ENCODE data around the gene CRBN. TPM values are rescaled to one million over a fixed set of nuclear protein-coding genes. Genes with fewer than 3 reads are reported as not detected.

CRBN gene
- total RNA-seq, 1 experiment from 2014 or later, result 42.1 TPM

- Histone ChIP-seq H3K4me3 (ENCODE audit: low read depth, low read length) (no peak overlapping the region), H3K4me1 (no peaks in the 10 kb centered on the region), H3K36me3 (ENCODE audit: control insufficient read depth, insufficient read depth, low read length) (no peaks in the 10 kb centered on the region), H3K27me3 (replicated peaks; ENCODE audit: control insufficient read depth, insufficient read depth, low read length) (no peaks in the 10 kb centered on the region), H3K9me3 (peaks cover 2% of the 10 kb centered on the region; the same call in 1 of the 2 replicates)
- no peaks in the 10 kb centered on the region for H3K27me3 Mint-ChIP-seq (ENCODE audit: insufficient read depth, unreplicated experiment)
- no peak for TF ChIP-seq CTCF (IDR thresholded peaks at IDR 0.05; ENCODE audit: insufficient read depth in 1 of 2, low read depth in 1 of 2, low read length in 1 of 2, severe bottlenecking in 1 of 2, unreplicated experiment in 1 of 2)
- H3K27ac Mint-ChIP-seq (ENCODE audit: unreplicated experiment), result no peak overlapping the region
- H3K36me3 Mint-ChIP-seq (ENCODE audit: insufficient read depth, unreplicated experiment), result no peaks in the 10 kb centered on the region
- no peak overlapping the region for H3K4me3 Mint-ChIP-seq (ENCODE audit: unreplicated experiment)
- no peaks in the 10 kb centered on the region for H3K9me3 Mint-ChIP-seq (ENCODE audit: unreplicated experiment)
- H3K4me1 Mint-ChIP-seq (ENCODE audit: low read depth, unreplicated experiment), result peaks cover 7% of the 10 kb centered on the region
- intact Hi-C loops (cut with micrococcal nuclease; ENCODE audit: unreplicated experiment), result no loop called here
- DNase-seq, result no peak
- ChIA-PET CTCF (no interaction called here), POLR2A (no interaction called here)
- BruUV-seq (replicated peaks), result no TSS peak
Observed at GRCh38 chr3:3189102-3189727, 9.7 kb upstream of the CRBN start.

GRCh38 chr3:3184876-3185275, 5.4 kb upstream of the CRBN start:
- DNase-seq, result no peak
- Mint-ChIP-seq H3K27ac (ENCODE audit: unreplicated experiment) (no peak overlapping the region), H3K9me3 (ENCODE audit: unreplicated experiment) (no peaks in the 10 kb centered on the region), H3K36me3 (ENCODE audit: insufficient read depth, unreplicated experiment) (no peaks in the 10 kb centered on the region), H3K4me3 (ENCODE audit: unreplicated experiment) (no peak overlapping the region), H3K4me1 (ENCODE audit: low read depth, unreplicated experiment) (peaks cover 7% of the 10 kb centered on the region), H3K27me3 (ENCODE audit: insufficient read depth, unreplicated experiment) (peaks cover 4% of the 10 kb centered on the region)
- Histone ChIP-seq H3K4me1 (no peaks in the 10 kb centered on the region), H3K27me3 (replicated peaks; ENCODE audit: control insufficient read depth, insufficient read depth, low read length) (no peaks in the 10 kb centered on the region; the same call in 1 of the 2 replicates), H3K36me3 (ENCODE audit: control insufficient read depth, insufficient read depth, low read length) (no peaks in the 10 kb centered on the region), H3K4me3 (ENCODE audit: low read depth, low read length) (no peak overlapping the region), H3K9me3 (peaks cover 2% of the 10 kb centered on the region; the same call in 1 of the 2 replicates)
- no peak for TF ChIP-seq CTCF (IDR thresholded peaks at IDR 0.05; ENCODE audit: insufficient read depth in 1 of 2, low read depth in 1 of 2, low read length in 1 of 2, severe bottlenecking in 1 of 2, unreplicated experiment in 1 of 2)
- BruUV-seq (replicated peaks), result no TSS peak
- ChIA-PET CTCF (no interaction called here), POLR2A (no interaction called here)
- intact Hi-C loops (cut with micrococcal nuclease; ENCODE audit: unreplicated experiment), result no loop called here

GRCh38 chr3:3180456-3180855, 965 bp upstream of the CRBN start:
- Mint-ChIP-seq H3K4me3 (ENCODE audit: unreplicated experiment) (no peak overlapping the region), H3K27me3 (ENCODE audit: insufficient read depth, unreplicated experiment) (peaks cover 4% of the 10 kb centered on the region), H3K4me1 (ENCODE audit: low read depth, unreplicated experiment) (peaks cover 13% of the 10 kb centered on the region), H3K9me3 (ENCODE audit: unreplicated experiment) (no peaks in the 10 kb centered on the region), H3K27ac (ENCODE audit: unreplicated experiment) (no peak overlapping the region), H3K36me3 (ENCODE audit: insufficient read depth, unreplicated experiment) (no peaks in the 10 kb centered on the region)
- no TSS peak for BruUV-seq (replicated peaks)
- Histone ChIP-seq H3K27me3 (replicated peaks; ENCODE audit: control insufficient read depth, insufficient read depth, low read length) (no peaks in the 10 kb centered on the region; the same call in 1 of the 2 replicates), H3K4me3 (ENCODE audit: low read depth, low read length) (no peak overlapping the region), H3K36me3 (ENCODE audit: control insufficient read depth, insufficient read depth, low read length) (no peaks in the 10 kb centered on the region), H3K4me1 (peaks cover 9% of the 10 kb centered on the region), H3K9me3 (no peaks in the 10 kb centered on the region)
- intact Hi-C loops (cut with micrococcal nuclease; ENCODE audit: unreplicated experiment), result no loop called here
- ChIA-PET CTCF (no interaction called here), POLR2A (no interaction called here)
- TF ChIP-seq CTCF (IDR thresholded peaks at IDR 0.05; ENCODE audit: insufficient read depth in 1 of 2, low read depth in 1 of 2, low read length in 1 of 2, severe bottlenecking in 1 of 2, unreplicated experiment in 1 of 2), result no peak
- DNase-seq, result no peak
